ENCODE data around the gene STEAP1B. TPM values are rescaled to one million over a fixed set of nuclear protein-coding genes. Genes with fewer than 3 reads are reported as not detected.
A peak's percentile ranks its signal among the peaks of the same experiment; 100 is the strongest.
"Not testable (repeated sequence)": the region's sequence is repeated elsewhere in the genome, so short reads cannot be mapped to it uniquely, and the experiment has no call there.

The STEAP1B gene
- total RNA-seq, 2 experiments from 2014 or later = not detected

DNA sequence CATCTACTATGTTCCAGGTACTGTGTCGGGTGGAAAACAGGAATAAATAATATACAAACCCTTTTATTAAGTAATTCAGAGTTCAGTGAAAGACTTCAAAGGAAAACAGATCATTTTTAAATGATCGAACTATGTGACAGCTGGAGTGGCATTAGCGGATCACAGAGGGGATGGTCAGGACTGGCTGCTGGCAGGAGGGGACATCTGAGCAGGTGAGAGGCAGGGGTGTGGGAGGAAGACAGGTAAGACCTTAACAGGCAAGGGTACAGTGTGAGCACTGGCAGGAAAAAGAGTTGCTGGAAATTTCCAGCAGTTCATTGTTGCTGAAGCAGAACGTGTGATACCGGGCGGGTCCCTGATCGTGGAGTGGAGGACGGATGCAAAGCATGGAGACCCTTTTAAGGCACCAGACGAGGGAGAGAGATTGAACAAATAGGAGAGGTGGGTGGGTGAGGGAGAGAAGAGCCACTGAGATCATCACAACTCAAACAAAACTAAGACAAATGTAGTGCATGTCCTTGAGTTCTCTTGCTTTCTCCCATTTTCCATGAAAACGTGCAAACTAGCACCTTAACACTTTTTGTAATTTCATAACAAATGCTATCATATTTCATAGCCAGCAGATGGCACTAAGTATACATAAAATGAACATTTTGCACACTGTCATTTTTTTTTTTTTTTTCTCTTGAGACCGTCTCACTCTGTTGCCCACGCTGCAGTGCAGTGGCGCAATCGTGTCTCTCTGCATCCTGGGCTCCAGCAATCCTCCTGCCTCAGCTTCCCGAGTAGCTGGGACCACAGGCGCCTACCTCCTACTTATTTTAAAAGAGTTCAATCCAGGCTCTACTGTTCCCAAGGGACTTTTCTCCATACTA is 23.7 kb upstream of the STEAP1B start:
- H3K27ac Mint-ChIP-seq; H3K9me3 Mint-ChIP-seq; POLR2A ChIA-PET; H3K36me3 Mint-ChIP-seq (ENCODE audit: low read depth); H3K4me1 Mint-ChIP-seq (ENCODE audit: low read depth); H3K4me3 Mint-ChIP-seq; DNase-seq; intact Hi-C loops (cut with micrococcal nuclease): not testable (repeated sequence)
- H3K27me3 Mint-ChIP-seq = peaks cover 23% of the 10 kb centered on the region
- TF ChIP-seq, protein P1, sequence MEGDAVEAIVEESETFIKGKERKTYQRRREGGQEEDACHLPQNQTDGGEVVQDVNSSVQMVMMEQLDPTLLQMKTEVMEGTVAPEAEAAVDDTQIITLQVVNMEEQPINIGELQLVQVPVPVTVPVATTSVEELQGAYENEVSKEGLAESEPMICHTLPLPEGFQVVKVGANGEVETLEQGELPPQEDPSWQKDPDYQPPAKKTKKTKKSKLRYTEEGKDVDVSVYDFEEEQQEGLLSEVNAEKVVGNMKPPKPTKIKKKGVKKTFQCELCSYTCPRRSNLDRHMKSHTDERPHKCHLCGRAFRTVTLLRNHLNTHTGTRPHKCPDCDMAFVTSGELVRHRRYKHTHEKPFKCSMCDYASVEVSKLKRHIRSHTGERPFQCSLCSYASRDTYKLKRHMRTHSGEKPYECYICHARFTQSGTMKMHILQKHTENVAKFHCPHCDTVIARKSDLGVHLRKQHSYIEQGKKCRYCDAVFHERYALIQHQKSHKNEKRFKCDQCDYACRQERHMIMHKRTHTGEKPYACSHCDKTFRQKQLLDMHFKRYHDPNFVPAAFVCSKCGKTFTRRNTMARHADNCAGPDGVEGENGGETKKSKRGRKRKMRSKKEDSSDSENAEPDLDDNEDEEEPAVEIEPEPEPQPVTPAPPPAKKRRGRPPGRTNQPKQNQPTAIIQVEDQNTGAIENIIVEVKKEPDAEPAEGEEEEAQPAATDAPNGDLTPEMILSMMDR (IDR thresholded peaks at IDR 0.05) = peak; percentile 28
- CTCF ChIA-PET = interaction anchor here (0.6 to 2.5 kb wide), 2 partner anchors 259 to 260 kb away, joined by 3 to 8 read pairs; no protein-coding TSS in a partner anchor
- ATAC-seq = peak; percentile 72

DNA sequence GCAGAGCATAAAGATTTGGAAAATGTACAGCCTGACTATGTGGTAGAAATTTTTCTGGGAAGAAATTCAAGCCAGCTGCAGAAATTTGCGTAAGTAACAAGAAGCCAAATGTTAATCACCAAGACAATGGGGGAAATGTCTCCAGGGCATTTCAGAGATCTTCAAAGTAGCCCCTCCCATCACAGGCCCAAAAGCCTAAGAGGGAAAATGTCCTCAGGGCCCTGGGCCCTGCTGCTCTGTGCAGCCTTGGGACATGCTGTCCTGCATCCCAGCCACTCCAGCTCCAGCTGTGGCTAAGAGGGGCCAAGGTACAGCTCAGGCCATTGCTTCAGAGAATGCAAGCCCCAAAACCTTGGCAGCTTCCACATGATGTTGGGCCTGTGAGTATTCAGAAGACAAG is 19.6 kb upstream of the STEAP1B start:
- POLR2A ChIA-PET; DNase-seq; H3K4me1 Mint-ChIP-seq (ENCODE audit: low read depth); intact Hi-C loops (cut with micrococcal nuclease); CTCF ChIA-PET; H3K27ac Mint-ChIP-seq; ATAC-seq; H3K4me3 Mint-ChIP-seq; H3K9me3 Mint-ChIP-seq; H3K36me3 Mint-ChIP-seq (ENCODE audit: low read depth): not testable (repeated sequence)
- peaks cover 16% of the 10 kb centered on the region for H3K27me3 Mint-ChIP-seq

DNA sequence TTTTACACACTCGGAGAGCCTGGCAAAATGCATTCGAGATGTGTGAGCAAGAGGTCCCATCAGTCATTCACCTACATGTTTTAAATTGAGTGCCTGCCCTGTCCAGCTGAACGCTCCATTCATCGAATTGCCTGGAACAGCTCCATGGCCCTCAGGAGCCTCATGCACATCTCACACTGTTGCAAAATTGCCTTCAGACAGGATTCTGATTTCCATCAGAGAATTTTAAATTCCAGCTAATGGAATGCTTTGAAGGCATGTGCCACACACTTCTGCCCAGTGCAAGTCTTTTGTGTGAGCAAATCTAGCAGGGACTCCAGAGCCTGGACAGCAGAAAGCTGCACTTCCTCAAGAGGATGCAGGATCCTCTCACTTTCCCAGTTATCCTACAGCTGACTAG is 17.0 kb upstream of the STEAP1B start:
- DNase-seq; H3K9me3 Mint-ChIP-seq; intact Hi-C loops (cut with micrococcal nuclease); H3K4me1 Mint-ChIP-seq (ENCODE audit: low read depth); H3K27ac Mint-ChIP-seq; POLR2A ChIA-PET; CTCF ChIA-PET; H3K27me3 Mint-ChIP-seq; H3K4me3 Mint-ChIP-seq; H3K36me3 Mint-ChIP-seq (ENCODE audit: low read depth); ATAC-seq: not testable (repeated sequence)

DNA sequence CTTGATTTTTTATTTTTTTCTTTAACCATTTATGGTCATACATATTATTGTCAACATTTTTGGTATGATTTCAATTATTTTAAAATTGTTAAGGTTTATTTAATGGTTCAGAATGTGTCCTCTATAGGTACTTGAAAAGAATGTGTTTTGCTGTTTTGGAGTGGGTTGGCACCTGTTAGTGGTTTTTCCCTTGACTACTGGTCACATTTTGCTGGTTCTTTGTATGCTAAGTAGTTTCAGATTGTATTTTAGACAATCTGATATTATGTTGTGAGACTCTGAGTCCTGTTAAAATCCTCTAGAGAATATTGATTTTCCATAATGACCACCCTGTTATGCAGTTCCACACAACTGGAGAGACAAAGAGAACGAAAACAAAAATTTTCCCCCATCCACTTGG is 15.0 kb upstream of the STEAP1B start:
- H3K27me3 Mint-ChIP-seq; H3K4me3 Mint-ChIP-seq; POLR2A ChIA-PET; H3K9me3 Mint-ChIP-seq; ATAC-seq; intact Hi-C loops (cut with micrococcal nuclease); CTCF ChIA-PET; DNase-seq; H3K36me3 Mint-ChIP-seq (ENCODE audit: low read depth); H3K27ac Mint-ChIP-seq; H3K4me1 Mint-ChIP-seq (ENCODE audit: low read depth): not testable (repeated sequence)

DNA sequence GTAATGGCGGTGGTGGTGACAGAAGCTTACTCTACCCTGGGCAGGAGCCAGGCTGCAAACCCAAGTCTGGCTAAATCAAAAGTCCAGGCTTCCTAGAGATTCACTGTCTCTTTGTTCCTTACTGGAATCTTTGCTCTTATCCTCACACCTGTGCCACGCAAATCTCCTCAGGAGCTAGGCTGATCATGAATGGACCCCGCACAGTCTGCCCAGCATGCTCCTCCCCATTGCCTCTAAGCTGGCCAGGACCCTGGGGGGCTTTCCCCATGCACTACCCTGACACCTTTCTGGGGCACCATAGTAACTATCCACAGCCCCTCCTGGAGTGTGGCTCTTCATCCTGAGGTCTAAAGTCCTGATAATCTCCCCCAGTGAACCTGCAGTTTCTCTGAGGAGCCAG is 7.3 kb upstream of the STEAP1B start:
- H3K9me3 Mint-ChIP-seq; H3K4me3 Mint-ChIP-seq; ATAC-seq; intact Hi-C loops (cut with micrococcal nuclease); H3K27ac Mint-ChIP-seq; H3K4me1 Mint-ChIP-seq (ENCODE audit: low read depth); DNase-seq; H3K36me3 Mint-ChIP-seq (ENCODE audit: low read depth); CTCF ChIA-PET; H3K27me3 Mint-ChIP-seq; POLR2A ChIA-PET: not testable (repeated sequence)

DNA sequence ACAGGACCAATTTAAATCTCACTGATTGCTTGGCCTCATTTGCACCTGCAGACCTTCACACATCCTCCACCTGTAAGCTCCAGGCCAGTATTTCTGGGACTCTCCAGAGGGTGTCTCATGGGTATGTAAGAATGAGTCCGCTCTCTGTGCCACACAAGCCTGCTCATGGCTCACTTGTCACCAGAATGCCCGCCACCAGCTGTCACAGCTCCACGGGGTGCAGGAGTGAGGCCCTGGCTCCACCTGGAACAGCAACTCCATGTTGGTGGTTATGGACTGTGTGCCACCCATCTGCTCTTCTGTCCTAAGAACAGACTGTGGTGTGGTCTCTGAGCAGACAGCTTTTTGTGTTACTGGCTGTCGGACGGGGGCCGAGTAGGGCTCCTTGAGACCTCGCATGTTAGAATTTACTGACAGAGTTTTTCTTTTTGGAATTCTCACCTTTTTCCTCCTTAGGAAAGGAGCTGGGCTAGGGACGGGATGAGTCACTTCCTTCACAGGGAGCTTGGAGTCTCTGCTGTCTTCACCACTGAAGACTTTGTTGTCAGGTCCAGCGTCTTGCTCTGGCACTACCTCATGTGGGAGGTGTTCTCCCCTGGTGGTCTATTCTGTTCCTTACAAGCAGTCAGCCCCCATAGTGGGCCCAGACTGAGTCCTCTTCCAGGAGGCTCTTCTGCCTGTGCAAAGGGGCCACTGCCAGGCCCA is 6.5 kb upstream of the STEAP1B start:
- H3K36me3 Mint-ChIP-seq (ENCODE audit: low read depth); H3K4me3 Mint-ChIP-seq; DNase-seq; H3K9me3 Mint-ChIP-seq; ATAC-seq; CTCF ChIA-PET; H3K27ac Mint-ChIP-seq; H3K4me1 Mint-ChIP-seq (ENCODE audit: low read depth); H3K27me3 Mint-ChIP-seq; POLR2A ChIA-PET; intact Hi-C loops (cut with micrococcal nuclease): not testable (repeated sequence)

DNA sequence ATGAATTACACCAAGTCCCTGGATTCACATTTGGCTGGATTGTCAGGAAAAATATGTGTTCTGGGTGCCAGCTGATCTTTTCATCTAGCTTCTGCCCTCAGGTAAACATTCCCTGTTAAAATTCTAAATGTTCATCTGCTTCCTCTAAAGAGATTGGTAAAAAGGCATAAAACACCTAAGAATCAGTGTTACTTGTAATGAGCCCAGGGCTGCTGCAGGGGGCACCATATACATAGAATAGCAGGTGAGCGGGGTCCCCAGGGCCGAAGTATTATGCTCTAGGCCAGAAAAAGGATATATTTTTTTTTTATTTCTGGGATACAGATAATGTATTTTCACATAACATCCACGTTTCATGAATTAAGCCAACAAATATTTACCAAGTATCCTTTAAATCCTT is 4.5 kb upstream of the STEAP1B start:
- POLR2A ChIA-PET; DNase-seq; H3K4me3 Mint-ChIP-seq; H3K9me3 Mint-ChIP-seq; H3K4me1 Mint-ChIP-seq (ENCODE audit: low read depth); H3K27ac Mint-ChIP-seq; H3K36me3 Mint-ChIP-seq (ENCODE audit: low read depth); intact Hi-C loops (cut with micrococcal nuclease); CTCF ChIA-PET: not testable (repeated sequence)
- peaks cover 11% of the 10 kb centered on the region for H3K27me3 Mint-ChIP-seq
- peak; percentile 49 for ATAC-seq
- TF ChIP-seq, protein P1 (IDR thresholded peaks at IDR 0.05) = peak; percentile 33

DNA sequence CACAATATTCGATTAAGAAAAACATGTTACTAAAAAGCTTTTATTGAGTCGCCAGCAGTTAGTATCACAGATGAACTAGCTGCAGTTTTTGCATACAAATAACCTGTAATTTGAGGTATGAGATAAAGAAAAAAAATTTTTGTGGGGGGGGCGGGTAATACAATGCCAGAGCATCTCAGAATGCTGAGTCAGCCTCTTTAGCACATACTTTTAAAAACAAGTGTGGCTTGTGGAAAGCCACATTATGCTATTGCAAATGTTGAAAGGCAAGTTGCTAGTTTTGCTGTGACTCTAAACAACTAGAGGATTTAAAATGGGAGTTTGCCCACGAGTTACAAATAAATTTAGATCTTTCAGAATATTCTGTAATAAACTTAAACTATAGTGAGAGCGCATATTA is 2.1 kb upstream of the STEAP1B start:
- CTCF ChIA-PET = interaction anchor here (1.0 kb wide), 1 partner anchor 399 kb away, joined by 3 read pairs; no protein-coding TSS in a partner anchor
- DNase-seq; H3K9me3 Mint-ChIP-seq; POLR2A ChIA-PET; H3K4me3 Mint-ChIP-seq; H3K4me1 Mint-ChIP-seq (ENCODE audit: low read depth); H3K27ac Mint-ChIP-seq; H3K36me3 Mint-ChIP-seq (ENCODE audit: low read depth); intact Hi-C loops (cut with micrococcal nuclease); ATAC-seq: not testable (repeated sequence)
- H3K27me3 Mint-ChIP-seq = peaks cover 19% of the 10 kb centered on the region

Measured in activated CD8-positive, alpha-beta T cell treated with anti-CD3 and anti-CD28 coated beads for 36 hours (primary cell).